HepG2 (cell line): ENCODE measurements around the gene SNX18. TPM values are rescaled to one million over a fixed set of nuclear protein-coding genes. Genes with fewer than 3 reads are reported as not detected.
A peak's percentile ranks its signal among the peaks of the same experiment; 100 is the strongest.

Experiments
- ATAC-seq: fragments of 200-7000 bp; cut with Tn5 transposase; 3 replicates; pipeline ENCODE4 v1.9.1; 2020; ENCODE audit warnings: mild to moderate bottlenecking, moderate library complexity
- BruUV-seq: library from RNA; stranded (reverse); fragments of 400-500 nt; replicated peaks from 2 replicates; lab custom pipeline; 2021; lab: Mats Ljungman, UMichigan
- CTCF ChIA-PET: fragments of 300-600 bp; formaldehyde crosslinking; extraction: SDS; loops from one replicate; lab custom pipeline; 2021; ENCODE audit warnings: low total read pairs, inconsistent platforms, low intra/inter-chr PET ratio; lab: Yijun Ruan, JAX
- POLR2A ChIA-PET: fragments of 350-600 bp; sonication (Branson Sonifier 250); formaldehyde crosslinking; loops from one replicate; lab custom pipeline; 2020; ENCODE audit warnings: antibody characterized with exemption, inconsistent platforms; lab: Yijun Ruan, JAX
- DNase-seq: peaks from one replicate; pipeline ENCODE4 v3.0.0-alpha.2; 2015; ENCODE audit warnings: low spot score
- FAIRE-seq: peaks from 3 replicates; lab custom pipeline; 2011; peaks lifted over from hg19 to GRCh38; lab: Jason Lieb, UNC
- H2AFZ ChIP-seq: one replicate; pipeline ENCODE4 v1.6.1; 2011; ENCODE audit warnings: low read length, inconsistent platforms
- H3K27ac ChIP-seq: fragments of 300-600 bp; 3 replicates; pipeline ENCODE4 v1.8.0; 2011; ENCODE audit warnings: mixed run types, mild to moderate bottlenecking, mixed read lengths, low read length, inconsistent platforms; ENCODE audit not compliant: insufficient read depth; ENCODE audit errors: extremely low read length
- H3K27me3 ChIP-seq, 2 experiments: fragments of 200-600 bp in 1 of 2; 2 replicates in 1 of 2; 3 replicates in 1 of 2; pipeline versions ENCODE4 v1.6.0 to v1.8.0; 2011; ENCODE audit warnings: low read length in 2 of 2, mild to moderate bottlenecking in 2 of 2, moderate library complexity in 2 of 2, inconsistent platforms in 1 of 2; ENCODE audit not compliant: insufficient read depth in 2 of 2, control insufficient read depth in 1 of 2
- H3K36me3 ChIP-seq, 2 experiments: fragments of 200-600 bp in 1 of 2; replicated peaks in 1 of 2; 2 replicates in 1 of 2; 3 replicates in 1 of 2; pipeline versions ENCODE4 v1.5.1 to v1.8.0; 2011; ENCODE audit warnings: low read length in 2 of 2, inconsistent platforms in 1 of 2; ENCODE audit not compliant: insufficient read depth in 2 of 2, control insufficient read depth in 1 of 2
- H3K4me1 ChIP-seq: 2 replicates; pipeline ENCODE4 v1.5.1; 2012; ENCODE audit warnings: low read length, inconsistent platforms; ENCODE audit not compliant: insufficient read depth
- H3K4me2 ChIP-seq: 2 replicates; pipeline ENCODE4 v1.6.0; 2011; ENCODE audit warnings: low read depth, low read length, inconsistent platforms
- H3K4me3 ChIP-seq, 3 experiments: fragments of 200-600 bp in 1 of 3; sonication (generic), shearing (Covaris generic) in 1 of 3; replicated peaks in 1 of 3; 2 replicates each; pipeline ENCODE4 v1.5.1; 2011 to 2016; ENCODE audit warnings: low read length in 3 of 3, inconsistent platforms in 2 of 3, low read depth in 2 of 3, mild to moderate bottlenecking in 2 of 3, control low read depth in 1 of 3, mixed read lengths in 1 of 3; ENCODE audit not compliant: insufficient read depth in 1 of 3
- H3K79me2 ChIP-seq: one replicate; pipeline ENCODE4 v1.6.1; 2011; ENCODE audit warnings: low read length, inconsistent platforms; ENCODE audit not compliant: insufficient read depth
- H3K9ac ChIP-seq: 2 replicates; pipeline ENCODE4 v1.6.0; 2011; ENCODE audit warnings: mild to moderate bottlenecking, low read depth, low read length, inconsistent platforms; ENCODE audit not compliant: insufficient read depth
- H3K9me3 ChIP-seq: 2 replicates; pipeline ENCODE4 v1.5.1; 2012; ENCODE audit warnings: mild to moderate bottlenecking, low read length
- H4K20me1 ChIP-seq: 2 replicates; pipeline ENCODE4 v1.6.0; 2011; ENCODE audit warnings: inconsistent platforms, mild to moderate bottlenecking, low read length, moderate library complexity; ENCODE audit not compliant: insufficient read depth
- EZH2 ChIP-seq: conservative IDR thresholded peaks from 2 replicates; pipeline ENCODE4 v1.6.1; 2012; ENCODE audit warnings: mild to moderate bottlenecking, low read depth, low read length, moderate library complexity
- HOXA9 ChIP-seq: sonication (generic); formaldehyde crosslinking; IDR thresholded peaks from 2 replicates; pipeline ENCODE4 v1.8.1; 2022; ENCODE audit warnings: missing genetic modification reagents, mild to moderate bottlenecking, moderate library complexity, borderline replicate concordance
- POLR2AphosphoS5 ChIP-seq: IDR thresholded peaks from 2 replicates; pipeline ENCODE4 v1.6.1; 2012; ENCODE audit warnings: low read depth, low read length
- RBAK ChIP-seq: sonication (generic); formaldehyde crosslinking; IDR thresholded peaks from 2 replicates; pipeline ENCODE4 v1.5.1; 2020; ENCODE audit warnings: mild to moderate bottlenecking, missing genetic modification reagents
- RXRA ChIP-seq: sonication (generic); formaldehyde crosslinking; IDR thresholded peaks from 2 replicates; pipeline ENCODE4 v1.5.1; 2020; ENCODE audit warnings: missing genetic modification reagents
- SMAD9 ChIP-seq: sonication (generic); formaldehyde crosslinking; IDR thresholded peaks from 2 replicates; pipeline ENCODE4 v1.5.1; 2020; ENCODE audit warnings: mild to moderate bottlenecking, missing genetic modification reagents
- ZNF589 ChIP-seq: sonication (generic); formaldehyde crosslinking; conservative IDR thresholded peaks from 2 replicates; pipeline ENCODE4 v1.8.0; 2022; ENCODE audit warnings: mild to moderate bottlenecking, moderate library complexity, missing genetic modification reagents
- ZNF790 ChIP-seq: sonication (generic); formaldehyde crosslinking; IDR thresholded peaks from 2 replicates; pipeline ENCODE4 v1.8.0; 2022; ENCODE audit warnings: missing genetic modification reagents, mild to moderate bottlenecking, borderline replicate concordance
- ZNF83 ChIP-seq: sonication (generic); formaldehyde crosslinking; IDR thresholded peaks from 2 replicates; pipeline ENCODE4 v1.4.0; 2020; ENCODE audit warnings: missing genetic modification reagents, mild to moderate bottlenecking, borderline replicate concordance
- WGBS: methylation state at CpG from one replicate; pipeline ENCODE4 v1.1.6; 2017; ENCODE audit warnings: low lambda C conversion rate; 5-methylcytosine and 5-hydroxymethylcytosine counted together
- in situ Hi-C: cut with HindIII; loops from 2 replicates; pipeline ENCODE4 v1.10.0; 2017; ENCODE audit warnings: low pct_unique_long_range_greater_than_20kb; ENCODE audit not compliant: extremely low pct_ligation_motif_present
- intact Hi-C: fragments of 100-400 bp; cut with micrococcal nuclease; formaldehyde crosslinking; loops from one replicate; pipeline ENCODE4 v1.10.0; 2022; ENCODE audit not compliant: unreplicated experiment
- polyA plus RNA-seq, 8 experiments: library from polyadenylated mRNA; depleted of rRNA in 3 of 8; stranded (reverse) in 7 of 8; unstranded in 1 of 8; fragments of >200 nt; fragmentation: Illumina TruSeq in 4 of 8; extraction: Trizol in 4 of 8; gene quantifications; 2 replicates each; pipeline versions ENCODE4 v1.2.1 to v1.2.3, GENCODE V29; 2011 to 2016; ENCODE audit warnings: low read depth in 4 of 8, missing spikeins in 1 of 8, mixed read lengths in 1 of 8; ENCODE audit not compliant: insufficient read depth in 1 of 8
- total RNA-seq, 5 experiments: library from RNA; depleted of rRNA; stranded (reverse); fragments of >200 nt; fragmentation: Illumina TruSeq; extraction: Trizol; gene quantifications; 2 replicates each; pipeline ENCODE4 v1.2.3, GENCODE V29; 2016; ENCODE audit warnings: low read depth in 1 of 5
- TF ChIP-seq, protein P1 (sequence below): sonication (generic); formaldehyde crosslinking; IDR thresholded peaks from 2 replicates; pipeline ENCODE4 v1.5.1; 2020; ENCODE audit warnings: mild to moderate bottlenecking, missing genetic modification reagents

SNX18 gene
- total and polyA plus RNA-seq, 2 of the 13 experiments (the other 11 are each of a cell fraction or from before 2014, with no cell fraction given): 2.3 to 6.2 TPM

DNA sequence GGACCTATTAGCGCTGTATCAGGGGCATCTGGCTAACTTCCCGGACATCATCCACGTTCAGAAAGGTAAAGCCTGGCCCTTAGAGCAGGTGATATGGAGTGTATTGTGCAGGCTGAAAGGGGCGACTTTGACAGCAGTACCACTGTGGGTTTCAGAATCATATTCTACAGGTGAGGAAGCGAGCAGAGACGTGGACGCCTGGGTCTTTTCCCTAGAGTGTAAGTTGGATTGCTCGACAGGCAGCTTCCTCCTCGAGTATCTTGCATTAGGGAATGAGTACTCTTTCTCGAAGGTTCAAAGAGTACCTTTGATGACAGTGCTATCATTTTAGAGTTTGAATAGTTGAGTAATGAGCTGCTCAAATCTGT, 1.9 kb downstream of the SNX18 start (continued):
- TF ChIP-seq, protein P1, sequence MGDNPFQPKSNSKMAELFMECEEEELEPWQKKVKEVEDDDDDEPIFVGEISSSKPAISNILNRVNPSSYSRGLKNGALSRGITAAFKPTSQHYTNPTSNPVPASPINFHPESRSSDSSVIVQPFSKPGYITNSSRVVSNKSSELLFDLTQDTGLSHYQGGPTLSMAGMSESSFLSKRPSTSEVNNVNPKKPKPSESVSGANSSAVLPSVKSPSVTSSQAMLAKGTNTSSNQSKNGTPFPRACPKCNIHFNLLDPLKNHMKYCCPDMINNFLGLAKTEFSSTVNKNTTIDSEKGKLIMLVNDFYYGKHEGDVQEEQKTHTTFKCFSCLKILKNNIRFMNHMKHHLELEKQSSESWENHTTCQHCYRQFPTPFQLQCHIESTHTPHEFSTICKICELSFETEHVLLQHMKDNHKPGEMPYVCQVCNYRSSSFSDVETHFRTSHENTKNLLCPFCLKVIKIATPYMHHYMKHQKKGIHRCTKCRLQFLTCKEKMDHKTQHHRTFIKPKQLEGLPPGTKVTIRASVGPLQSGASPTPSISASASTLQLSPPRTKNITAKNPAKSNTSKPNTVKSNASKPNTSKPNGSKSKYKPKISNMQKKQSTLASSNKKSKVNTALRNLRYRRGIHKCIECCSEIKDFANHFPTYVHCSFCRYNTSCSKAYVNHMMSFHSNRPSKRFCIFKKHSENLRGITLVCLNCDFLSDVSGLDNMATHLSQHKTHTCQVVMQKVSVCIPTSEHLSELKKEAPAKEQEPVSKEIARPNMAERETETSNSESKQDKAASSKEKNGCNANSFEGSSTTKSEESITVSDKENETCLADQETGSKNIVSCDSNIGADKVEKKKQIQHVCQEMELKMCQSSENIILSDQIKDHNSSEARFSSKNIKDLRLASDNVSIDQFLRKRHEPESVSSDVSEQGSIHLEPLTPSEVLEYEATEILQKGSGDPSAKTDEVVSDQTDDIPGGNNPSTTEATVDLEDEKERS (CRISPR knock-in tag): no peak
- TF ChIP-seq ZNF83 (CRISPR knock-in tag) (no peak), HOXA9 (CRISPR knock-in tag) (no peak), SMAD9 (CRISPR knock-in tag) (no peak), POLR2AphosphoS5 (no peak), RBAK (CRISPR knock-in tag) (no peak)

DNA sequence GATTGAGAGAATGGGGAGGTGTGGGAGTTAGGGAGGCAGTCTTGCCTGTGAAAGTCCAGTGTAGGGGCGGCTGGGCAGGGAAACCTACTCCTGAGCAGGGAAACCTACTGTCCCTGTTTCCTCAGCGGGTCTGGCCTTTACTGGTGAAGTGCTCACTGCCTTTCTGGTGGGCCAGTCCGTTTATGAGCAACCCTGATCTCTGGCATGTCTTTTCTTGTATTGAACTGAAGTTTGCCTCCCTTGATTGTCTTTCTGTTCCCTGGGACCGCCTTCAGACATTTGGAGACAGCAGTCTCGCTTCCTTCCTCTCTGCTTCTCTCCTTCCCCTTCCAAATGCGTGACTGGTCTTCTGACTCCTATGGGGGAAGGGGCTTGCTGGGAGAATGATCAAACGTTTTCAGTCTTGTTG, 2.9 kb downstream of the SNX18 start:
- 0 out of 2 replicates have a peak, but pooled peaks cover 5% of the 10 kb centered on the region for H4K20me1 ChIP-seq
- H3K4me2 ChIP-seq: peak overlapping the region; percentile 82
- CTCF ChIA-PET: no interaction called here
- DNase-seq (no peak), FAIRE-seq (no peak), ATAC-seq (peak; percentile 25; the same call in 2 of the 3 replicates)
- in situ Hi-C loops: loop anchor here (25.0 kb wide), 1 partner anchor 642 kb away; the partner anchor contains the start of genes CDC20B and GPX8
- no peak overlapping the region for H2AFZ ChIP-seq
- peak overlapping the region; percentile 48; the same call in 1 of the 2 replicates for H3K9ac ChIP-seq
- peaks cover 21% of the 10 kb centered on the region for H3K79me2 ChIP-seq
- peaks cover 41% of the 10 kb centered on the region for H3K4me1 ChIP-seq
- 47% methylated on average over 6 of the region's 7 CpGs for WGBS
- H3K36me3 ChIP-seq: no peaks in the 10 kb centered on the region
- peak overlapping the region; percentile 14 to 56 (median 18) for H3K4me3 ChIP-seq
- peak overlapping the region; percentile 17 for H3K27ac ChIP-seq
- POLR2A ChIA-PET: no interaction called here
- H3K9me3 ChIP-seq: no peaks in the 10 kb centered on the region
- H3K27me3 ChIP-seq: no peaks in the 10 kb centered on the region
- no TSS peak for BruUV-seq
- TF ChIP-seq ZNF790 (CRISPR knock-in tag) (no peak), RXRA (CRISPR knock-in tag) (no peak), ZNF589 (no peak), EZH2 (no peak)
- intact Hi-C loops: loop anchor here (10.0 kb wide), 1 partner anchor 104 kb away; no protein-coding TSS in a partner anchor
